ENCODE data around the gene XRCC2.
"Not testable (repeated sequence)": the region's sequence is repeated elsewhere in the genome, so short reads cannot be mapped to it uniquely, and the experiment has no call there.

Gene XRCC2

DNA sequence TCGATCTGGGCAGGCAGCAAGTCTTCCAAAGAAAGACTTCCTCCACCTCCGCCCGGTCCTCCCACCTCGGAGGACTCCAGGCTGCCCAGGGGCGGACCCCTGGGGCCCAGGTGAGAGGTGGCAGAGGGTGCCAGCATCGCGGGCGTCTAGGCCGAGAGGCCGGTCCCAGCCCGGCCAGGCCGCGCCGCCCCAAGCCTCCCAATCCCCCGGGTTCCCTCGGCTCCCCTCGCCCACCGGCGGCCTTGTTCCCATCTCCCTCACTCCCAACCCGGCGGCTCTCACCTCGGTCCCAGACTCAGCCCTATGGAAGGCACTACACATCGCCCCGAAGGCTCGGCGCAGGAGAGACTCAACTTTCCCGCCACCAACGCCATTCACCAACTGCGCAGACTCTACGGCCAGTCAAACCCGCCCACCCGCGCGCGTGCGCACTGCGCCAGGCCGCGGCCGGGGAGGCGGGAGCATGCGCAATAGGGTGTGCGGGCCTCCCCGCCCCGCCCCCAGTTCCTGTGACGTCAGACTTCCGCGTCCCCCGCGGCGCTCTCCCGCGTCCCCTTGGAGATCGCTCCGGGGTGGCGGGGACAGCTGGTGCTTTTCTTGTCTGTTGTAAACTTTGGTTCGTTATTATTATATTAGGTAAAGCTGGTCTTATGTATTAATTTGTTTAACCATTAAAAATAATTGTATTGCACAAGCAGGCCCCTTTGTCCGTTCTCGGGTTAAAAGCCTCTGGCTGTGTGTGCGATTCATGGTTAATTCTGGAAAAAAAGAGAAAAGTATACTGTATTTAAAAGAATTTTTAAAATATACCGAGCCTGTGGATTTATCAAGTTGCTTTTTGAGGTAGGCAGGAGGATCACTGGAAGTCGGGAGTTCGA, at the start of gene XRCC2:
TSS of gene XRCC2 (minus strand) at position 383 of the 878 bp plus-strand sequence. CDS start at position 321, 62 bp downstream.
- peak; percentile 100 for DNase-seq (ENCODE audit: low spot score)

- no peak for DNase-seq (ENCODE audit: low spot score)
Observed at GRCh38 chr7:152723364-152723763, 47.4 kb upstream of the XRCC2 start.

DNA sequence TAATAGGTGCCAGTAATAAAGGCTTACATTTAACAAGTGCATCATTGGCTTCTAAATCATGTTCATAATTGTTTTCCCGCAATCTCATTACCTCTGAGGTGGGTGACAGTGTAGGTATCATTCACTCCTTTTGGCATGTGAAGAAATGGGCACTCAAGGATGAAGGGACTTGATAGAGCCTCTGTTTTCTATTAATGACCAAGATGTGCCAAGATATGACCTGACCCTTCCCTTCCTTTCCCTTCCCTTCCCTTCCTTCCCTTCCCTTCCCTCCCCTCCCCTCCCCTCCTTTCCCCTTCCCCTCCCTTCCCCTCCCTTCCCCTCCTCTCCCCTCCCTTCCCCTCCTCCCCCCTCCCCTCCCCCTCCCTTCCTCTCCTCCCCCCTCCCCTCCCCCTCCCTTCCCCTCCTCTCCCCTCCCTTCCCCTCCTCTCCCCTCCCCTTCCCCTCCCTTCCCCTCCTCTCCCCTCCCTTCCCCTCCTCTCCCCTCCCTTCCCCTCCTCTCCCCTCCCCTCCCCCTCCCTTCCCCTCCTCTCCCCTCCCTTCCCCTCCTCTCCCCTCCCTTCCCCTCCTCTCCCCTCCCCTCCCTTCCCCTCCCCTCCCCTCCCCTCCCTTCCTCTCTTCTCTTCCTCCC, 36.6 kb upstream of the XRCC2 start:
- not testable (repeated sequence) for DNase-seq (ENCODE audit: low spot score)

GRCh38 chr7:152711444-152711944, 35.6 kb upstream of the XRCC2 start:
- no peak for DNase-seq (ENCODE audit: low spot score)

GRCh38 chr7:152710153-152710442, 34.2 kb upstream of the XRCC2 start:
- no peak for DNase-seq (ENCODE audit: low spot score)

DNA sequence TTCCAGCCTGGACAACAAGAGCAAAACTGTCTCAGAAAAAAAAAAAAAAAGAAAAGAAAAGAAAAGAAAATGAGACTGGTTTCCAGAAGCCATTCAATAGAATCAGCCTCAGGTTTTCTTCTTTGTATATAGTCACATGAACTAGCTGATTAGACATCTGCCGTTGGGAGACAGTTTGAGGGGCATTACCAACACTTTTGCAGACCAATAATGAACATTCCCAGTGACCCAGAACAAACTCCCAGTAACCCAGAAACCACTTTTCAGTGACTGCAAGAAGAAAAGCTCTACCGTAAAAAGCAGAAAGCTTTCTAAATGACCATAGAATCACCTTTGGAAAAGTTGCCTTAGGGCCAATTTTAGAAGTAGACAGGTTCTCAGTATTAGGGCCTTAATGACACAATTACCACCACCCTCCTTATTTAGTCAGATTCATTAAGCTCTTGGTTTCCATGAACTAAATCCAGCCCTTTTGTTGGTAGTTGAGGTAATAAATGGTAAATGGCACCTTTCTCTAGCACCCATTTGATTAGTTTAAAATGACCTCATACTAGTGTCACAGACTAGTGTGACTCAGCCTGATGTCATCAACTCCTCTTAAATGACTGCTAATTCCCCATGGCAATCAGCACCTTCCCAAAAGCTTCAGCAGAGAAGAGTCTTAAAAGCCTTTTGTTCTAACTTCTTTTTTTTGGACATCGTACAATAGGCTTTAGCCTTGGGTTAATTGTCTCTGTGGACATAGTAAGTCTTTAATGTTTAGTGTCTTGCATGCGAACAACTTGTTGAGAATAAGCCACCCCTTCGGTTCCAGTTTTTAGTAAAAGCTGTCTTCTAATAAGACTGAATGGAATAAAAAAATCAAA, 33.6 kb upstream of the XRCC2 start:
- no peak for DNase-seq (ENCODE audit: low spot score)

GRCh38 chr7:152704796-152705384, 28.9 kb upstream of the XRCC2 start:
- no peak for DNase-seq (ENCODE audit: low spot score)

DNA sequence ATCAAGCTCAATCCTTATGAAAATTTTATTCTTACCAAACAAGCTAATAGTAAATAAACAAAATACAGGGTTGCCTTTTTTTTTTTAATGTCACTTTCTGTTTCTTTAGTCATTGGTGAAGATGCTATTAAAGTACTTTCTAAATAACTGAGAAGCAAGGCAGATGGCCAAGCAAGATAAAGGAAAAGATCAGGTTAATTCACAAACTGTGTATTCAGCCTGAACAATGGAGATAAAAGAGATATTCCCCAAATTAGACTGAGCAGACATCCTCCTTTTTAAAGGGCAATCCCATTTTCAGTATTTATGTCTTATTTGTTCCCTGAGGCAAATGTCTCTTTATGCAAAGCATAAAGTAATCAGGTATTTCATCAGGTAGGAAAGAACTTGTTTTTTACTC, 23.1 kb upstream of the XRCC2 start:
- DNase-seq (ENCODE audit: low spot score): no peak

- not testable (repeated sequence) for DNase-seq (ENCODE audit: low spot score)
Observed at GRCh38 chr7:152697268-152697974, 21.5 kb upstream of the XRCC2 start.

DNA sequence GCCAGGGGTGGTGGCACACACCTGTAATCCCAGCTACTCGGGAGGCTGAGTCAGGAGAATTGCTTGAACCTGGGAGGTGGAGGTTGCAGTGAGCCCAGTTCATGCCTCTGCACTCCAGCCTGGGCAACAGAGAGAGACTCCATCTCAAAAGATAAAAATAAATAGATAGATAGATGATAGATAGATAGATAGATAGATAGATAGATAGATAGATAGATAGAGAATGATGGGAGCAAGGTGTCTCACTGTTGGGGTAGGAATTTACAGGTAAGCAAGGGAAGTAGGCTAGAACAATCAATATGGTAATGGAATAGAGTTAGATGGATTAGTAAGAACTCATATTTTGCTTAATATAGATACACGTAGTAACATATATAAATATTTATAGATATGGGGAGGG, 16.3 kb upstream of the XRCC2 start:
- not testable (repeated sequence) for DNase-seq (ENCODE audit: low spot score)

- no peak for DNase-seq (ENCODE audit: low spot score)
Observed at GRCh38 chr7:152683297-152683696, 7.4 kb upstream of the XRCC2 start.

GRCh38 chr7:152677808-152678670, 2.1 kb upstream of the XRCC2 start:
- no peak for DNase-seq (ENCODE audit: low spot score)

GRCh38 chr7:152674860-152675758, 832 bp downstream of the XRCC2 start:
- no peak for DNase-seq (ENCODE audit: low spot score)

GRCh38 chr7:152673897-152674296, 2.0 kb downstream of the XRCC2 start:
- no peak for DNase-seq (ENCODE audit: low spot score)

DNA sequence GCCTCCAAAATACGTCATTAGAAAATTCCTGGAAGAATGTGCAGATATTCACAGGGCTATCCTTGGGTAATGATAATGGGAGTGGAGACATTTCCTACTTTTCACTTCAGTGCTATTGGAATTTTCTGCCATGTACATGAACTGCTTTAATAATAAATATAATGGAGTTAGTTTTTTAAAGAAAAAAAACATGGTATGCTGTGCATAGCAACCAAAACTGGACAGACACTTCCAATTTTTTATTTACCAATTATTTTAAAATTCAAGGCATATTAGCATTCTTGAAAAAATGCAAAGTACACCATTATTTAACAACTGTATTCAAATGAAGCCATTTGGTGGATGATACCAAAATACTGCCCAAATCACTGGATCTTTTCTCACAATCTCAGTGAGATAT, 3.3 kb downstream of the XRCC2 start:
- no peak for DNase-seq (ENCODE audit: low spot score)

- DNase-seq (ENCODE audit: low spot score): no peak
Observed at GRCh38 chr7:152669758-152670157, 6.2 kb downstream of the XRCC2 start.

- DNase-seq (ENCODE audit: low spot score): no peak
Observed at GRCh38 chr7:152668975-152669374, 7.0 kb downstream of the XRCC2 start.

DNA sequence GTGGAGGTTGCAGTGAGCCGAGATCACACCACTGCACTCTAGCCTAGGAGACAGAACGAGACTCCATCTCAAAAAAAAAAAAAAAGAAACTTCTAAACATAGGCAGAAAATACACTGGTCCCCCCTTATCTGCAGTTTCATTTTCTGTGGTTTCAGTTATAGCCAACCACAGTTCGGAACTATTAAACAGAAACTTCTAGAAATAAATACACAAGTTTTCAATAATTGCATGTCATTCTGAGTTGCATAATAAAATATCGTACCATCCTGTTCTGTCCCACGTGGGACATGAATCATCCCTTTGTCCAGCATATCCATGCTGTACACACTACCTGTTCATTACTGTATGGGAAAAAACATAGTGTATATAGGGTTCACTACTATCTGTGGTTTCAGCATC, 8.0 kb downstream of the XRCC2 start:
- no peak for DNase-seq (ENCODE audit: low spot score)

DNA sequence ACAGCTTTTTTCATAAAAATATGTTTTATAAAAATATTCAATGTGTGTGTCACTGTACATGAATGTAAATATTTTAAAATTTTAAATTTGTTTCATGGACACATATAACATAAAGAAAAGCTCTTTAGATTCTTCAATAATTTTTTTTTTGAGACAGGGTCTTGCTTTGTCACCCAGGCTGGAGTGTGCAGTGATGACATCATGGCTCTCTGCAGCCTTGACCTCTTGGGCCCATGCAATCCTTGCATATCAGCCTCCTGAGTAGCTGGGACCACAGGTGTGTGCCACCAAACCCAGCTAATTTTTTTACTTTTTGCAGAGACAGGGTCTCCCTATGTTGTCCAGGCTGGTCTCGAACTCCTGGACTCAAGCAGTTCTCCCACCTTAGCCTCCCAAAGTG, 9.9 kb downstream of the XRCC2 start:
- DNase-seq (ENCODE audit: low spot score): no peak
